HFF-Myc (cell line): ENCODE results near the gene CDK5RAP2.

Source experiments
- DNase-seq: peaks from one replicate; pipeline ENCODE4 v3.0.0-alpha.2; 2011; ENCODE audit warnings: low read depth; ENCODE audit errors: extremely low read depth
- H3K4me3 ChIP-seq: replicated peaks from 2 replicates; pipeline ENCODE4 v1.5.1; 2011; ENCODE audit warnings: low read depth, mild to moderate bottlenecking, control low read depth, low read length
- CTCF ChIP-seq: IDR thresholded peaks from 2 replicates; pipeline ENCODE4 v1.5.1; 2012; ENCODE audit warnings: mild to moderate bottlenecking, low read depth, low read length, control low read depth; ENCODE audit errors: missing control alignments

CDK5RAP2 gene

GRCh38 chr9:120436446-120436845 is 143.5 kb downstream of the CDK5RAP2 start:
- no peak for DNase-seq
- no peak overlapping the region for H3K4me3 ChIP-seq
- TF ChIP-seq CTCF: no peak

DNA sequence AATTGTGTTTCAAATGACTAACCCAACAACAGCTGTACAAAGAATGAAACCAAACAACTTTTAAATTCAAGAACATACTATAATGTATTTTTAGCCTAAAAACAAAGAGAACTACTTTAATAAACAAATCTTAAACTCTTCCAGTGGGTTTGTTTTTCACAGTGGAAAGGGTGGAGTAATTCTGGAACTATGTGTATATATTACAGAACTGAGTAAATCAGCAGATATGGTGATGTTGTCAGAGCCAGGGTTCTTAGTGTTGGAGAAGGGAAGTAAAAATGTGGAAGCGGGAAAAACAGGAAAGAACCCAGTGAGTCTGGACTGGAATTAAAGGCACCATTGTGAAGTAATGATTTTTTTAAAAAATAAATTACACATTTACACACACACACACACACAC is 144.9 kb downstream of the CDK5RAP2 start:
- H3K4me3 ChIP-seq: no peak overlapping the region
- no peak for DNase-seq
- TF ChIP-seq CTCF: no peak

DNA sequence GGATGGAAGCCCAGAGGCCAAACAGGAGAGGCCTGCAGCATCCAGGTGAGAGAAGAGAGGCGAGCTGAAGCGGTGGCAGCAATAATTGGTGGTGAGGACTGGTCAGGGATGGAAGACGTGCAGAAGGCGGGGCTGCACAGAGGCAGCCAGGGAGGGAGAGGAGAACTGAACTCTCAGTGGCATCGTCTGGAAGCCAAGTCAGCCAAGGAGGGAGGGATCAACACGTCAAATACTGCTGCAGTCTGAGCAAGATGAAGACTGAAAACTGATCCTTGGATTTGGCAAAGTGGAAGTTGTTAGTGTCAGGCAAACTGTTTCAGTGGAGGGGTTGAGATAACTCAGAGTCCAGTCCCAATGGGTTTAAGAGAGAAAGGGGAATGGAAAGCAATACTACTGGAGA is 145.4 kb downstream of the CDK5RAP2 start:
- no peak for TF ChIP-seq CTCF
- DNase-seq: no peak
- no peak overlapping the region for H3K4me3 ChIP-seq

DNA sequence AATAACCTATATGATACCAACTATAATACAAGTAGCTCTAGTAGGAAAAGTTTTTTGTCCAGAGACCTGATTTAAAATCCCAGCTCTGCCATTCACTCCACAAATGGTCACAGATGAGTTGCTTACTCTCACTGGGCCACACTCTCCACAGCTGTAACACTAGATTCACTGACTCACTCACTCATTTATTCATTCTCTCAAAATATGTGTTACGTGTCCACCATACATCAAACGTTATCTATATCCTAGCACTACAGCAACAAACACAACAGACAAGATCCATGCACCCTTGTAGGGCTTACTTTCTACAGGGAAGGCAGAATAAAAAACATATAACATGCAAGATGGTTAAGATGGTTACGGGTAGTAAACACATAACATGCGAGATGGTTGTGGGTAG is 146.3 kb downstream of the CDK5RAP2 start:
- no peak for TF ChIP-seq CTCF
- DNase-seq: no peak
- H3K4me3 ChIP-seq: no peak overlapping the region

DNA sequence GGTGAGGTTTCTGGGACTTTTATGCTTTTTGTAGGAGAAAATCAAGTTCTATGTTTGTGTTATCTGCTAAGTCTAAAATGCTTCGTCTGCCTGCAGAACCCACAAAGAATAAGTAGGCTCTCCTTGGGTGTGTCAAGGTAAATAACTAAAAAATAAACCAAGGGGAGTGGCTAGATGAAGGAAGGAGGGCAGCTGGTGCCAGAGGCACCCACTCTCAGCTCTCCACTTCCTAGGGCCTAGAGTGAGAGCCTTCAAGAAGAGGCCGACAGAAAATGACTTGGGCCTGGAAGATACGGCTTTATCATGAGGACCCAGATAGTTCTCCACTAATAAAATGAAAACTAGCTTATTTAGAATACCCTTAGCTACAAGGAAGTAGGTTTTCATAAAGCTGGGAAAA is 147.4 kb downstream of the CDK5RAP2 start:
- no peak for TF ChIP-seq CTCF
- no peak overlapping the region for H3K4me3 ChIP-seq
- no peak for DNase-seq

DNA sequence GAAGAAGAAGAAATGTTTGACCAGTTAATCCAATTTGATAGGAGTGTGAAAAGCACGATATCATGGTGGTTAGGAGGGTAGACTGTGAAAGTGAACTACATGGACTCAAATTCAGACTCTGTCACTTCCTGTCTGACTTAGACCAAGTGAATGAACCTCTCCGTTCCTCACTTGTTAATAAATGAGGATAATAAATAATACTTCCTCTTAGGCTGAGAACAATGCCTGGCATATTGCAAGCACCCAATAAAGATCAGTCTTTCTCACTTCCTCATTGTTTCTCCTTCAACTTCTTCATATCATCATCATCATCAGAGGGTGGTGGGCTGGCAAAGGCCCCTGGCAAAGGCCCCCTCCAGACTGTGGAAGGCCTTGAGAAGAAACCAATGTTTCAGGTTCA is 148.7 kb downstream of the CDK5RAP2 start:
- H3K4me3 ChIP-seq: no peak overlapping the region
- no peak for TF ChIP-seq CTCF
- no peak for DNase-seq

DNA sequence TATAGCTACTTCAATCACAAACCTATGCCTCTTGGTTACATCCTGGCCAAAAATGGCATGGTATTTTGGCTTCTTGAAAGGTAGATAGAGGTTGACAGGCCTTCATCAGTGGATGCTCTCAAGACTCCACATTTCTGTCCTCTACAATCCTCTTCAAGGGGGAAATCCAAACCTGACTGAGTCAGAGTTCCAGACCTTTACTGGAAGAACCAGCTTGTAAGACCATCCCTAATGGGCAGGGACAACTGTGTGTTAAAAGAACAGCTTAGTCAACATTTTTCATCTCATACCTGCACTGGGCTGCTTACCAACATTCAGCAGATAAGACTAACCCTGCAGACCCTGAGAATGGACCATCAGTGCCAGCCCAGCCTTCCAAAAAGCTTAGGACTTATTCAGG is 155.7 kb downstream of the CDK5RAP2 start:
- no peak overlapping the region for H3K4me3 ChIP-seq
- no peak for DNase-seq
- TF ChIP-seq CTCF: no peak
